Gastroesophageal sphincter (tissue), 4 donors: ENCODE measurements around the gene FLYWCH2. TPM values are rescaled to one million over a fixed set of nuclear protein-coding genes. Genes with fewer than 3 reads are reported as not detected.

ENCODE experiments used
- ATAC-seq: fragments of 150-250 bp; one replicate; pipeline ENCODE4 v1.9.1; 2016; ENCODE audit warnings: mild to moderate bottlenecking, moderate library complexity
- H3K27ac ChIP-seq, 4 donors: fragments of 200-600 bp; sonication (generic) in 3 of 4; 1 replicate in 3 of 4; 2 replicates in 1 of 4; pipeline ENCODE4 v1.5.1; 2016 to 2019
- H3K27me3 ChIP-seq: fragments of 200-600 bp; sonication (generic); one replicate; pipeline ENCODE4 v1.5.1; 2019
- H3K36me3 ChIP-seq, 2 donors: fragments of 200-600 bp; sonication (generic); one replicate each; pipeline ENCODE4 v1.5.1; 2019; ENCODE audit warnings: control low read depth in 1 of 2
- H3K4me1 ChIP-seq, 3 donors: fragments of 200-600 bp; sonication (generic); 1 replicate in 2 of 3; 2 replicates in 1 of 3; pipeline ENCODE4 v1.5.1; 2016 to 2019; ENCODE audit warnings: control low read depth in 2 of 3
- H3K4me3 ChIP-seq, 2 donors: fragments of 200-600 bp; sonication (generic); one replicate each; pipeline ENCODE4 v1.5.1; 2019; ENCODE audit warnings: mild to moderate bottlenecking in 1 of 2, moderate library complexity in 1 of 2
- H3K9me3 ChIP-seq, 3 donors: fragments of 200-600 bp; sonication (generic); one replicate each; pipeline ENCODE4 v1.5.1; 2017 to 2019; ENCODE audit warnings: control low read depth in 2 of 3
- CTCF ChIP-seq, 4 experiments: fragments of 200-600 bp in 2 of 4; fragments of 450-650 bp in 2 of 4; sonication (generic) in 1 of 4; IDR thresholded peaks; one replicate each; pipeline ENCODE4 v1.5.1; 2017 to 2019; ENCODE audit warnings: antibody characterized with exemption in 4 of 4, mild to moderate bottlenecking in 2 of 4, moderate library complexity in 2 of 4
- EP300 ChIP-seq: sonication (generic); formaldehyde crosslinking; IDR thresholded peaks from one replicate; pipeline ENCODE4 v1.6.1; 2017; ENCODE audit warnings: antibody characterized with exemption, mild to moderate bottlenecking
- POLR2A ChIP-seq, 2 donors: fragments of 450-650 bp; IDR thresholded peaks; one replicate each; pipeline ENCODE4 v1.6.1; 2017; ENCODE audit warnings: antibody characterized with exemption in 2 of 2, mild to moderate bottlenecking in 2 of 2, moderate library complexity in 1 of 2
- POLR2AphosphoS5 ChIP-seq: sonication (generic); formaldehyde crosslinking; IDR thresholded peaks from one replicate; pipeline ENCODE4 v1.6.1; 2017; ENCODE audit warnings: antibody characterized with exemption
- WGBS, 2 donors: methylation state at CpG; one replicate each; pipeline ENCODE4 v1.1.5; 2018; ENCODE audit warnings: low coverage in 1 of 2; 5-methylcytosine and 5-hydroxymethylcytosine counted together
- total RNA-seq, 4 donors: library from RNA; depleted of rRNA; stranded (reverse); fragments of >200 nt; gene quantifications; one replicate each; pipeline ENCODE4 v1.1.0, GENCODE V29; 2016

The FLYWCH2 gene
- total RNA-seq, 4 donors from 2014 or later, result 21.9 to 69.1 (median 38.8) TPM

GRCh38 chr16:2919511-2920255, 36.7 kb downstream of the FLYWCH2 start:
- H3K27me3 ChIP-seq, result no peaks in the 10 kb centered on the region
- TF ChIP-seq POLR2AphosphoS5 (peak; percentile 24), CTCF (IDR thresholded peaks at IDR 0.05) (peak; percentile 91 to 98 (median 95)), EP300 (no peak)
- H3K27ac ChIP-seq, result peak overlapping the region; percentile 37 to 81 (median 76)
- no peak overlapping the region for H3K4me3 ChIP-seq
- ATAC-seq, result peak; percentile 84
- H3K9me3 ChIP-seq, result no peaks in the 10 kb centered on the region
- WGBS, 2 donors, result 5% methylated on average over 6 to 13 of the region's 13 CpGs
- peaks cover 0 to 67% of the 10 kb centered on the region in 2 donors for H3K36me3 ChIP-seq
- peaks cover 0 to 16% (median 0%) of the 10 kb centered on the region in 3 donors for H3K4me1 ChIP-seq

- ATAC-seq, result no peak
- Histone ChIP-seq H3K4me3 (no peak overlapping the region), H3K4me1 (peaks cover 0 to 34% (median 0%) of the 10 kb centered on the region in 3 donors), H3K27me3 (no peaks in the 10 kb centered on the region), H3K36me3 (peaks cover 0 to 36% of the 10 kb centered on the region in 2 donors), H3K27ac (no peak overlapping the region), H3K9me3 (no peaks in the 10 kb centered on the region)
- 87 to 95% methylated on average over 5 to 11 of the region's 14 CpGs for WGBS, 2 donors
- TF ChIP-seq POLR2AphosphoS5 (no peak), CTCF (IDR thresholded peaks at IDR 0.05) (no peak), EP300 (no peak), POLR2A (IDR thresholded peaks at IDR 0.05) (no peak)
Measured at GRCh38 chr16:2923481-2923880, 40.5 kb downstream of the FLYWCH2 start.

DNA sequence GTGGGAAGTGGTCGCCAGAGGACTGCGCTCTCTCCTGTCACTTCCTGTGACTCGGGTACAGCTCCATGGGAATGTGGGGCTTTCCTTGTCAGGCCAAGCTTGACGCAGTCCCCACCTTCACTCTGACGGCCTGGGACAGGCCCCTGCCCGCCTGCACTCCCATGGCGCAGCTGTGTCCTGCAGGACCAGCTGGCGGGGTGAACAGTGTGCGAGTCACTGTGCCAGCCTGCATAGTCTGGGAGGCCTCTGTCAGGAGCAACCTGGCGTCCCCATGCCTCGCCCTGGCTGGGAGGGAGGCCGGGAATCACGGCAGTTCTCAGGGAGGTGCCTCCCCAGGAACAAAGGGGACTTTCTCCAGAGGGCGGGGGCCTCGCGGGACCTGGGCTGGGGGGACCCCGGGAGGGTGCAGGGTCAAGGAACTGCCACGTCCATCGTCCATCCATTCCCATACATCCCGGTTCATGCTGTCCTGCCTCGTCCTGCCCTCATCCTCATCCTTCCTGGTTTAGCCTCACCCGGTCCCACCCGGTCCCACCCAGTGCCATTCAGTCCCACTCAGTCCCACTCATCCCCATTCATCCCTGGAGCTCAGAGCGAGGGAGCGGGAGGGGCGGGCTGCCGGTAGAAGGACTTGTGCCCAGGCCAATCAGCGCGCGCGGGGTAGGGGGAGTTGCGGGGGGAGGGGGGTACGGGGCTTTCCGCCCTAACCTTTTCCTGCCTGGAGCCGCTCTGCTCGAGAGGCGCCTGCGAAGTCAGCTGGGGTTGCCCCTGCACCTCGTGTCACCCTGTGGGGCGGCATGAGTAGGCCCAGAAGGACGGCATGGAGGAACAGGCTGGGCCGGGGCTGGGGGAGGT, 42.1 kb downstream of the FLYWCH2 start:
- ATAC-seq, result no peak
- Histone ChIP-seq H3K27ac (no peak overlapping the region), H3K4me1 (peaks cover 0 to 21% (median 0%) of the 10 kb centered on the region in 3 donors), H3K27me3 (no peaks in the 10 kb centered on the region), H3K36me3 (peaks cover 0 to 52% of the 10 kb centered on the region in 2 donors), H3K4me3 (no peak overlapping the region), H3K9me3 (no peaks in the 10 kb centered on the region)
- WGBS, 2 donors, result 59 to 65% methylated on average over 4 to 6 of the region's 42 CpGs
- no peak for TF ChIP-seq POLR2AphosphoS5
- no peak for TF ChIP-seq POLR2A (IDR thresholded peaks at IDR 0.05)
- TF ChIP-seq EP300, result no peak
- TF ChIP-seq CTCF (IDR thresholded peaks at IDR 0.05), result no peak

DNA sequence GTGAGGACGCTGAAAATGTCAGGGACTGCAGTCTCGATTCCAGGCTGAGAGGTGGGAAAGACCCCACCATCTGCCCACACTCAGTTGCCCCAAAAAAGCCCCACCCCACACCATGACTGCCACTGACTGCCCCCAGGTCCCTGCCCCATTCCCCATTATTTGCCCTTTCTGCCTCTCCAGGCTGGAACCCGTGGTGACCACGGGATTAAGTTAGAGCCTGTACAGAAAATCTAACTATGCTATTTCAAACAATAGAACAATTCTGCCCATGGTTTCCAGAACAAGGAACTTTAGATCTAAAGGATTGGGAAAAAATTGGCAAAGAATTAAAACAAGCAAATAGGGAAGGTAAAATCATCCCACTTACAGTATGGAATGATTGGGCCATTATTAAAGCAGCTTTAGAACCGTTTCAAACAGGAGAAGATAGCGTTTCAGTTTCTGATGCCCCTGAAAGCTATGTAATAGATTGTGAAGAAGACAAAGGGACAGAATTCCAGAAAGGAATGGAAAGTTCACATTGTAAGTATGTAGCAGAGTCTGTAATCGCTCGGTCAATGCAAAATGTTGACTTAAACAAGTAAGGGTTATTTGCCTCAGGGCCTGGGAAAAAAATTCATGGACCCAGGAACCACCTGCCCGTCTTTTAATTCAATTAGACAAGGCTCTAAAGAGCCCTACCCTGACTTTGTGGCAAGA, 43.1 kb downstream of the FLYWCH2 start:
- Histone ChIP-seq H3K9me3 (no peaks in the 10 kb centered on the region), H3K4me3 (no peak overlapping the region), H3K27ac (no peak overlapping the region), H3K4me1 (peaks cover 0 to 18% (median 0%) of the 10 kb centered on the region in 3 donors), H3K36me3 (peaks cover 0 to 62% of the 10 kb centered on the region in 2 donors), H3K27me3 (no peaks in the 10 kb centered on the region)
- whole genome bisulfite sequencing, 2 donors, result 72 to 73% methylated on average over 4 to 5 of the region's 9 CpGs
- ATAC-seq, result no peak
- TF ChIP-seq EP300 (no peak), POLR2A (IDR thresholded peaks at IDR 0.05) (no peak)

GRCh38 chr16:2926650-2926999, 43.6 kb downstream of the FLYWCH2 start:
- TF ChIP-seq POLR2A (IDR thresholded peaks at IDR 0.05) (no peak), CTCF (IDR thresholded peaks at IDR 0.05) (no peak), EP300 (no peak)
- H3K9me3 ChIP-seq, result no peaks in the 10 kb centered on the region
- ATAC-seq, result no peak
- peak overlapping the region in 1 of 2 donors; percentile 27 for H3K4me3 ChIP-seq
- 59 to 84% methylated on average over 5 of the region's 5 CpGs for WGBS, 2 donors
- H3K4me1 ChIP-seq, result peaks cover 0 to 18% (median 0%) of the 10 kb centered on the region in 3 donors
- no peaks in the 10 kb centered on the region for H3K27me3 ChIP-seq
- H3K27ac ChIP-seq, result peak overlapping the region in 1 of 4 donors; percentile 52
- H3K36me3 ChIP-seq, result peaks cover 0 to 62% of the 10 kb centered on the region in 2 donors
